Trophoblast cell (in vitro differentiated cells and primary cell): Measurements from ENCODE around the gene LACRT.

Experiments used
- DNase-seq, 2 donors: peaks; one replicate each; pipeline ENCODE4 v3.0.0-alpha.2; 2016
- H2AFZ ChIP-seq: 2 replicates; pipeline ENCODE4 v1.6.1; 2013; ENCODE audit warnings: low read length, moderate library complexity, mild to moderate bottlenecking; ENCODE audit not compliant: insufficient read depth, poor library complexity
- H2AK5ac ChIP-seq: 2 replicates; pipeline ENCODE4 v1.6.1; 2013; ENCODE audit warnings: mild to moderate bottlenecking, low read length
- H2BK120ac ChIP-seq: 2 replicates; pipeline ENCODE4 v1.6.1; 2013; ENCODE audit warnings: low read length, mild to moderate bottlenecking, moderate library complexity; ENCODE audit not compliant: insufficient read depth, poor library complexity
- H2BK12ac ChIP-seq: 2 replicates; pipeline ENCODE4 v1.6.1; 2013; ENCODE audit warnings: mild to moderate bottlenecking, low read length, moderate library complexity
- H2BK5ac ChIP-seq: 2 replicates; pipeline ENCODE4 v1.6.1; 2013; ENCODE audit warnings: low read length, low read depth, moderate library complexity, mild to moderate bottlenecking; ENCODE audit not compliant: poor library complexity
- H3K14ac ChIP-seq: 2 replicates; pipeline ENCODE4 v1.6.1; 2013; ENCODE audit warnings: mild to moderate bottlenecking, low read length
- H3K18ac ChIP-seq: 2 replicates; pipeline ENCODE4 v1.6.1; 2013; ENCODE audit warnings: mild to moderate bottlenecking, low read length
- H3K23ac ChIP-seq: 2 replicates; pipeline ENCODE4 v1.6.1; 2013; ENCODE audit warnings: low read length
- H3K27ac ChIP-seq: 2 replicates; pipeline ENCODE4 v1.5.1; 2013; ENCODE audit warnings: low read depth, mild to moderate bottlenecking, inconsistent platforms, low read length, moderate library complexity
- H3K27me3 ChIP-seq: 2 replicates; pipeline ENCODE4 v1.6.1; 2013; ENCODE audit warnings: inconsistent platforms, mild to moderate bottlenecking, low read length, moderate library complexity; ENCODE audit not compliant: insufficient read depth
- H3K36me3 ChIP-seq, 2 experiments: 1 replicate in 1 of 2; 2 replicates in 1 of 2; pipeline ENCODE4 v1.6.1; 2013; ENCODE audit warnings: low read length in 2 of 2, mild to moderate bottlenecking in 2 of 2, moderate library complexity in 1 of 2; ENCODE audit not compliant: insufficient read depth in 2 of 2, control insufficient read depth in 1 of 2
- H3K4ac ChIP-seq: 2 replicates; pipeline ENCODE4 v1.6.1; 2013; ENCODE audit warnings: low read depth, mild to moderate bottlenecking, low read length, moderate library complexity
- H3K4me1 ChIP-seq, 2 experiments: 1 replicate in 1 of 2; 2 replicates in 1 of 2; pipeline ENCODE4 v1.6.1; 2013; ENCODE audit warnings: low read length in 2 of 2, mild to moderate bottlenecking in 2 of 2, moderate library complexity in 1 of 2; ENCODE audit not compliant: insufficient read depth in 2 of 2, control insufficient read depth in 1 of 2
- H3K4me2 ChIP-seq: 2 replicates; pipeline ENCODE4 v1.6.1; 2013; ENCODE audit warnings: inconsistent platforms, mild to moderate bottlenecking, low read length, moderate library complexity
- H3K4me3 ChIP-seq: 2 replicates; pipeline ENCODE4 v1.5.1; 2013; ENCODE audit warnings: mild to moderate bottlenecking, low read depth, low read length, inconsistent platforms
- H3K79me1 ChIP-seq: one replicate; pipeline ENCODE4 v1.6.1; 2013; ENCODE audit warnings: low read length
- H3K79me2 ChIP-seq: 2 replicates; pipeline ENCODE4 v1.6.1; 2013; ENCODE audit warnings: low read length, mild to moderate bottlenecking; ENCODE audit not compliant: control insufficient read depth, insufficient read depth, poor library complexity
- H3K9ac ChIP-seq: 2 replicates; pipeline ENCODE4 v1.6.1; 2013; ENCODE audit warnings: mild to moderate bottlenecking, low read length
- H3K9me3 ChIP-seq: 2 replicates; pipeline ENCODE4 v1.6.1; 2013; ENCODE audit warnings: low read depth, mild to moderate bottlenecking, control low read depth, inconsistent platforms, low read length; ENCODE audit not compliant: insufficient read depth
- H4K12ac ChIP-seq: 2 replicates; pipeline ENCODE4 v1.6.1; 2013; ENCODE audit warnings: low read depth, mild to moderate bottlenecking, low read length, moderate library complexity
- H4K8ac ChIP-seq: 2 replicates; pipeline ENCODE4 v1.6.1; 2013; ENCODE audit warnings: low read depth, mild to moderate bottlenecking, low read length, moderate library complexity
- H4K91ac ChIP-seq: one replicate; pipeline ENCODE4 v1.6.1; 2013; ENCODE audit warnings: low read depth, mild to moderate bottlenecking, low read length, moderate library complexity
- WGBS: extraction: QIAGEN DNeasy Blood & Tissue Kit; methylation state at CpG from one replicate; pipeline ENCODE4 v1.1.7; 2013; ENCODE audit warnings: missing lambda C conversion rate; ENCODE audit not compliant: insufficient read length, insufficient coverage; ENCODE audit errors: extremely low coverage; 5-methylcytosine and 5-hydroxymethylcytosine counted together

LACRT gene

DNA sequence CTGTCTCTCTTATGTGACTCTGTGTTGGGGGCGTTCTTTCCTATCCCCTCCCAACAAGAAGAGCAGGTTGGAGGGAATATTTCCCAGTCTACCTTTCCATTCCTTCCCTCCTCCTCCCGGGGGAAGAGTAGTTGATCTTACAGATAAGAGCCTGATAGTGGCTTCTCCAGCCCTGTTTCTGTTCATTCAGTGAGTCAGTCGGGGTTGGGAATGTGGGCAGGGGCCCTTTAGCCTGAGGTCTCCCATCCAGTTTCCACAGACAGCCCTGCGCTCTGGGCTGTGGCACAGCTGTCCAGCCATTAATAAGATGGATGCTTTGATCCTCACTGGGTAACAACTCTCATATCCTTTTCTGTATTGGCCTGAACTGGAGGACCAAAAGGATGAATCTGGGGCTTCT, 28.1 kb downstream of the LACRT start:
- Histone ChIP-seq H3K23ac (no peak overlapping the region), H2BK12ac (no peak overlapping the region), H3K4me2 (no peak overlapping the region), H4K12ac (no peak overlapping the region), H2AK5ac (no peak overlapping the region), H2BK5ac (no peak overlapping the region), H3K4me1 (peaks cover 3 to 18% of the 10 kb centered on the region in 2 experiments), H2AFZ (no peak overlapping the region), H3K4me3 (no peak overlapping the region), H3K79me1 (no peaks in the 10 kb centered on the region), H3K27ac (peak overlapping the region; percentile 33), H2BK120ac (no peak overlapping the region), H3K14ac (no peak overlapping the region), H3K27me3 (no peaks in the 10 kb centered on the region), H3K79me2 (no peaks in the 10 kb centered on the region), H4K91ac (no peak overlapping the region), H3K4ac (no peak overlapping the region), H3K9ac (no peak overlapping the region), H4K8ac (no peak overlapping the region), H3K9me3 (peaks cover 3% of the 10 kb centered on the region), H3K36me3 (no peaks in the 10 kb centered on the region), H3K18ac (no peak overlapping the region)
- no CpG with 5 or more reads among the region's 4 CpGs for WGBS
- peak; percentile 96 to 97 for DNase-seq

DNA sequence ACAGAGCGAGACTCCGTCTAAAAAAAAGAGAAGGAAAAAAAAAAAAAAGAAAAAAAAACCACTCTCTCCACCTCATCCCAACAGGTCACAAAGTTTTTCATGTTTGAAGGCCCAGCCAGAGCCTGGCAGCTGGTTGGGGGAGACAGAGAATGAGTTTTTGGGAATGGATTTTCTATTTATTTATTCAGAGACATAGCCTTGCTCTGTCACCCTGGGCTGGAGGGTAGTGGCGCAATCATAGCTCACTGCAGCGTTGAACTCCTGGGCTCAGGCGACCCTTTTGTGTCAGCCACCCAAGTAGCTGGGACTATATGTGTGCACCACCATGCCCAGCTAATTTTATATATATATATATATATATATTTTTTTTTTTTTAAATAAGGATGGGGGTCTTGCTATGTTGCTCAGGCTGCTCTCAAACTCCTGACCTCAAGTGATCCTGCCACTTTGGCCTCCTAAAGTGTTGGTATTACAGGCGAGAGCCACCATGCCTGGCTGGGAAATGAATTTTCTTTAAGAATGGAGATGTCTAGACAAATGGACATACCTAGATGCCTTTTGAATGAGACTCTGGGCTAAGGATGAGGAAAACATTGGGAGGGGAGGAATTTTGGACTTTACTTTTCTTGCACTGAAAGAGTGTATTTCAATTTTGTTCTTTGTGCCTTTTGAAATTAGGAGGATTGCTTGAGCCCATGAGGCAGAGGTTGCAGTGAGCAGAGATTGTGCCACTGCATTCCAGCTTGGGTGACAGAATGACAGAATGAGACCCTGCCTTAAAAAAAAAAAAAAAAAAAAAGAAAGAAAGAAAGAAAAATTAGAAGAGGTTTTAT, 29.3 kb downstream of the LACRT start:
- Histone ChIP-seq H3K36me3 (no peaks in the 10 kb centered on the region), H3K79me1 (no peaks in the 10 kb centered on the region), H3K14ac (no peak overlapping the region), H4K8ac (no peak overlapping the region), H2BK12ac (no peak overlapping the region), H2BK5ac (no peak overlapping the region), H3K79me2 (no peaks in the 10 kb centered on the region), H3K9me3 (peaks cover 3% of the 10 kb centered on the region), H3K27me3 (no peaks in the 10 kb centered on the region), H3K9ac (no peak overlapping the region), H3K4ac (no peak overlapping the region), H2AFZ (no peak overlapping the region), H3K27ac (no peak overlapping the region), H3K4me2 (no peak overlapping the region), H3K4me1 (peaks cover 3 to 18% of the 10 kb centered on the region in 2 experiments), H3K4me3 (no peak overlapping the region), H4K91ac (no peak overlapping the region), H3K23ac (no peak overlapping the region), H2AK5ac (no peak overlapping the region), H4K12ac (no peak overlapping the region), H3K18ac (no peak overlapping the region), H2BK120ac (no peak overlapping the region)
- DNase-seq: peak; percentile 82 to 95
- WGBS: no CpG with 5 or more reads among the region's 6 CpGs

DNA sequence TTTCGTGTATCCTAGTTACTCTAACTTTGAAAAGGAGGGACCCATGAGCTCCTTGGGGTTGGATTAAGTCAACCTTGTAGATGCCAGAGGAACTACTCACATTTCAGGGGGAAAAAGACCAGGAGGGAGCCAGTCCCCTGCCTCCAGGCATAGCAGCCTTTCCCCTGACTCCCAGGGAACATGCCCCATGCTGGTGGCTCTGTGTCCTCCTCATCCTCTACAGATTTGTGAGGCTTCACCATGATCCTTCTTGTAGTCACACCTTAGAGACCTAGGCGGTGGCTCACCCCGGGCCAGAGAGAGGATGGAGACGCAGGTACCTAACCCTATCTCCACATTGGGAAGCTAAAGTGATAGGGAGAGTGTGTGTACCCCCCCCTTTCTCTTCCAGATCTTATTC, 30.3 kb downstream of the LACRT start:
- Histone ChIP-seq H4K8ac (no peak overlapping the region), H2BK12ac (no peak overlapping the region), H2BK5ac (no peak overlapping the region), H3K9ac (no peak overlapping the region), H4K91ac (no peak overlapping the region), H3K4ac (no peak overlapping the region), H3K9me3 (peaks cover 3% of the 10 kb centered on the region), H3K4me3 (no peak overlapping the region), H3K18ac (no peak overlapping the region), H3K4me1 (peaks cover 3 to 18% of the 10 kb centered on the region in 2 experiments), H3K27ac (no peak overlapping the region), H3K79me1 (no peaks in the 10 kb centered on the region), H4K12ac (no peak overlapping the region), H3K4me2 (no peak overlapping the region), H2AK5ac (no peak overlapping the region), H2AFZ (no peak overlapping the region), H3K79me2 (no peaks in the 10 kb centered on the region), H3K14ac (no peak overlapping the region), H3K36me3 (no peaks in the 10 kb centered on the region), H3K27me3 (no peaks in the 10 kb centered on the region), H3K23ac (no peak overlapping the region), H2BK120ac (no peak overlapping the region)
- peak; percentile 71 to 72 for DNase-seq
- no CpG with 5 or more reads among the region's 4 CpGs for WGBS

DNA sequence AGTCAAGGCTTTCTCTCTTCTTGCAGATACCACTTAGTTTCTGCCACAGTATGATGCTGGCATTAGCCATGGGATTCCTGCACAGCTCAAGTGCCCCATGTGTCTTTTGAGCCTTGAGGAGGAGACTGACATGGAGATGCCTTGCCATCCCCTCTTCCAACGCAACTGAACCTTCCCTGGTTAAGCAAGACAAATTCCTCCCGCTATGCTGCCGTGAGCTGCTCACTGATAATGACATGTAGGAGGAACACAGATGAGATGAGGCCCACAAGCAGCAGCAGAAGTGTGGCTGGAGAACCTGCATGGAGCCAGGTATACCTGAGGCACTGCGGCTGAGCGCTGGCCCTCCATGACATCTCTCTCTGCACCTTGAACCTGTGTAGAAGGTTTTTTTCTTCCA, 30.8 kb downstream of the LACRT start:
- Histone ChIP-seq H3K14ac (no peak overlapping the region), H3K27me3 (no peaks in the 10 kb centered on the region), H3K27ac (no peak overlapping the region), H4K12ac (no peak overlapping the region), H3K18ac (no peak overlapping the region), H3K9me3 (peaks cover 3% of the 10 kb centered on the region), H3K4ac (no peak overlapping the region), H3K4me2 (no peak overlapping the region), H3K9ac (no peak overlapping the region), H3K79me1 (no peaks in the 10 kb centered on the region), H3K4me3 (no peak overlapping the region), H2AK5ac (no peak overlapping the region), H2BK120ac (no peak overlapping the region), H2AFZ (no peak overlapping the region), H3K4me1 (peaks cover 3 to 18% of the 10 kb centered on the region in 2 experiments), H4K8ac (no peak overlapping the region), H3K23ac (no peak overlapping the region), H2BK12ac (no peak overlapping the region), H2BK5ac (no peak overlapping the region), H3K36me3 (no peaks in the 10 kb centered on the region), H3K79me2 (no peaks in the 10 kb centered on the region), H4K91ac (no peak overlapping the region)
- no CpG with 5 or more reads among the region's 5 CpGs for WGBS
- peak; percentile 75 to 87 for DNase-seq
